Measurements from ENCODE around the gene TMEM26.

GRCh38 chr10:61409157-61409556 lies 44.0 kb downstream of the TMEM26 start:
- TF ChIP-seq CBX5 (IDR thresholded peaks at IDR 0.05; ENCODE audit: low read depth, low read length) (no peak), BRCA1 (IDR thresholded peaks at IDR 0.05; ENCODE audit: low read depth, low read length) (no peak), EZH2 (IDR thresholded peaks at IDR 0.05; ENCODE audit: low read depth, low read length, severe bottlenecking) (no peak), POLR2A (IDR thresholded peaks at IDR 0.05; ENCODE audit: control extremely low read depth in 1 of 2, low read depth in 2 of 2, low read length in 2 of 2) (no peak), MAX (IDR thresholded peaks at IDR 0.05) (no peak), YY1 (IDR thresholded peaks at IDR 0.05; ENCODE audit: low read depth, low read length) (no peak), TBP (IDR thresholded peaks at IDR 0.05; ENCODE audit: low read depth, low read length) (no peak), JUN (IDR thresholded peaks at IDR 0.05; ENCODE audit: low read depth, low read length) (no peak)
